Glomerular visceral epithelial cell (primary cell): ENCODE results near the gene MDK.

Source experiments
- DNase-seq: peaks from one replicate; pipeline ENCODE4 v3.0.0-alpha.2; 2016; ENCODE audit errors: extremely low spot score

The MDK gene

GRCh38 chr11:46382646-46383403 lies 1.4 kb downstream of the MDK start:
- DNase-seq, result no peak

GRCh38 chr11:46383404-46383758 lies 1.9 kb downstream of the MDK start:
- no peak for DNase-seq

- no peak for DNase-seq
Measured at GRCh38 chr11:46383974-46384701, 2.7 kb downstream of the MDK start.

- DNase-seq, result no peak
Measured at GRCh38 chr11:46385169-46386004, 3.9 kb downstream of the MDK start.

- no peak for DNase-seq
Measured at GRCh38 chr11:46386005-46386578, 4.6 kb downstream of the MDK start.

- DNase-seq, result peak; percentile 36
Measured at GRCh38 chr11:46386674-46387073, 5.2 kb downstream of the MDK start.

GRCh38 chr11:46387456-46387855 lies 6.0 kb downstream of the MDK start:
- no peak for DNase-seq

- no peak for DNase-seq
Measured at GRCh38 chr11:46387919-46388618, 6.6 kb downstream of the MDK start.

- DNase-seq, result no peak
Measured at GRCh38 chr11:46388619-46389449, 7.4 kb downstream of the MDK start.

GRCh38 chr11:46389450-46390330 lies 8.2 kb downstream of the MDK start:
- DNase-seq, result peak; percentile 70

- no peak for DNase-seq
Measured at GRCh38 chr11:46390331-46391171, 9.1 kb downstream of the MDK start.

- DNase-seq, result no peak
Measured at GRCh38 chr11:46391186-46391577, 9.7 kb downstream of the MDK start.

- DNase-seq, result peak; percentile 48
Measured at GRCh38 chr11:46391578-46392420, 10.3 kb downstream of the MDK start, which contains the start of gene CHRM4. Gene CHRM4 (minus strand): TSS chr11:46391776. CDS start chr11:46386557, 5,219 bp downstream.

GRCh38 chr11:46392421-46393230 lies 11.2 kb downstream of the MDK start:
- peak; percentile 83 for DNase-seq

- DNase-seq, result no peak
Measured at GRCh38 chr11:46393231-46393616, 11.8 kb downstream of the MDK start.

- DNase-seq, result no peak
Measured at GRCh38 chr11:46393759-46394158, 12.3 kb downstream of the MDK start.

GRCh38 chr11:46397526-46397925 lies 16.1 kb downstream of the MDK start:
- DNase-seq, result no peak
